Vagina (tissue), 2 donors: Measurements from ENCODE around the gene CR1L. TPM values are rescaled to one million over a fixed set of nuclear protein-coding genes. Genes with fewer than 3 reads are reported as not detected.

Source experiments
- DNase-seq, 2 donors: peaks; one replicate each; pipeline ENCODE4 v3.0.0-alpha.2; 2017; ENCODE audit errors: extremely low spot score in 2 of 2
- H3K27ac ChIP-seq: fragments of 200-600 bp; sonication (generic); one replicate; pipeline ENCODE4 v1.5.1; 2019
- H3K27me3 ChIP-seq: fragments of 200-600 bp; sonication (generic); one replicate; pipeline ENCODE4 v1.5.1; 2019
- H3K36me3 ChIP-seq, 2 donors: fragments of 200-600 bp; sonication (generic); one replicate each; pipeline ENCODE4 v1.5.1; 2017 to 2019
- H3K4me1 ChIP-seq: fragments of 200-600 bp; sonication (generic); one replicate; pipeline ENCODE4 v1.5.1; 2019
- H3K4me3 ChIP-seq, 2 donors: fragments of 200-600 bp; sonication (generic); 1 replicate in 1 of 2; 2 replicates in 1 of 2; pipeline ENCODE4 v1.5.1; 2016 to 2019
- H3K9me3 ChIP-seq: fragments of 200-600 bp; sonication (generic); one replicate; pipeline ENCODE4 v1.5.1; 2019
- POLR2A ChIP-seq, 2 donors: fragments of 450-650 bp; IDR thresholded peaks; one replicate each; pipeline ENCODE4 v1.6.1; 2017; ENCODE audit warnings: antibody characterized with exemption in 2 of 2, mild to moderate bottlenecking in 2 of 2, moderate library complexity in 2 of 2
- POLR2AphosphoS5 ChIP-seq, 2 donors: sonication (generic); formaldehyde crosslinking; IDR thresholded peaks; one replicate each; pipeline ENCODE4 v1.9.0; 2017; ENCODE audit warnings: antibody characterized with exemption in 2 of 2, mild to moderate bottlenecking in 2 of 2, low read depth in 1 of 2; ENCODE audit not compliant: insufficient read depth in 1 of 2
- intact Hi-C: fragments of 100-400 bp; cut with DNase I; formaldehyde crosslinking; loops from one replicate; pipeline ENCODE4 v1.15.1; 2023
- total RNA-seq: library from RNA; depleted of rRNA; stranded (reverse); fragments of >200 nt; gene quantifications from one replicate; pipeline ENCODE4 v1.2.3, GENCODE V29; 2016
- TF ChIP-seq, protein P1 (sequence below), 3 experiments: fragments of 450-650 bp in 2 of 3; fragments of 200-600 bp in 1 of 3; sonication (generic) in 1 of 3; IDR thresholded peaks; one replicate each; pipeline ENCODE4 v1.5.1; 2017 to 2019; ENCODE audit warnings: antibody characterized with exemption in 3 of 3, mild to moderate bottlenecking in 2 of 3, moderate library complexity in 2 of 3

CR1L gene
- total RNA-seq, 1 donor from 2014 or later = not detected

DNA sequence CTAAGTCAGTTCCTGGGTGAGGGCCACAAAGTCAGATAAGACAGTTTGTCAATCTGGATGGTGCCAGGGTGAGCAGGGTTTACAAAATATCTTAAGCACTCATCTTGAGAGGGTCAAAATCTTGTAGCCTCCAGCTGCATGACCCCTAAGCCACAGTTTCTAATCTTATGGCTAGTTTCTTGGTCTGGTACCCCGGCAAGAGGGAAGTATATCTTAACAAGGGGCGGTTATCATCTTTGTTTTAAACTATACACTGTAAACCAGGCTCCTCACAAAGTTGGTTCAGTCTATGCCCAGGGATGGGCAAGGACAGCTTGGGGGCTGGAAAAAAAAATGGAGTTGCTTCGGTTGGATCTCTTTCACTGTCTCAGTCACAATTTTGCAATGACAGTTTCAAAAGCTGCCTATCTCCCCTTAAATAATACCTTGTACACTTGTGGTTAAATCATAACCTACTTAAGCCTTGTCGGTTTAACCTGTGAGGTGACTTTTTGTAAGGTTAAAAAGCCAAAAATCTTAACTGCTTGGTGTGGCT is 99.1 kb downstream of the CR1L start:
- Histone ChIP-seq H3K27ac (no peak overlapping the region), H3K4me3 (no peak overlapping the region), H3K27me3 (no peaks in the 10 kb centered on the region), H3K36me3 (no peaks in the 10 kb centered on the region), H3K4me1 (no peaks in the 10 kb centered on the region), H3K9me3 (no peaks in the 10 kb centered on the region)
- TF ChIP-seq, protein P1, sequence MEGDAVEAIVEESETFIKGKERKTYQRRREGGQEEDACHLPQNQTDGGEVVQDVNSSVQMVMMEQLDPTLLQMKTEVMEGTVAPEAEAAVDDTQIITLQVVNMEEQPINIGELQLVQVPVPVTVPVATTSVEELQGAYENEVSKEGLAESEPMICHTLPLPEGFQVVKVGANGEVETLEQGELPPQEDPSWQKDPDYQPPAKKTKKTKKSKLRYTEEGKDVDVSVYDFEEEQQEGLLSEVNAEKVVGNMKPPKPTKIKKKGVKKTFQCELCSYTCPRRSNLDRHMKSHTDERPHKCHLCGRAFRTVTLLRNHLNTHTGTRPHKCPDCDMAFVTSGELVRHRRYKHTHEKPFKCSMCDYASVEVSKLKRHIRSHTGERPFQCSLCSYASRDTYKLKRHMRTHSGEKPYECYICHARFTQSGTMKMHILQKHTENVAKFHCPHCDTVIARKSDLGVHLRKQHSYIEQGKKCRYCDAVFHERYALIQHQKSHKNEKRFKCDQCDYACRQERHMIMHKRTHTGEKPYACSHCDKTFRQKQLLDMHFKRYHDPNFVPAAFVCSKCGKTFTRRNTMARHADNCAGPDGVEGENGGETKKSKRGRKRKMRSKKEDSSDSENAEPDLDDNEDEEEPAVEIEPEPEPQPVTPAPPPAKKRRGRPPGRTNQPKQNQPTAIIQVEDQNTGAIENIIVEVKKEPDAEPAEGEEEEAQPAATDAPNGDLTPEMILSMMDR (IDR thresholded peaks at IDR 0.05) = no peak
- TF ChIP-seq POLR2A (IDR thresholded peaks at IDR 0.05) = no peak
- no peak for TF ChIP-seq POLR2AphosphoS5 (IDR thresholded peaks at IDR 0.05; ENCODE audit: insufficient read depth in 1 of 2, low read depth in 1 of 2)
- no peak for DNase-seq
- intact Hi-C loops = no loop called here

DNA sequence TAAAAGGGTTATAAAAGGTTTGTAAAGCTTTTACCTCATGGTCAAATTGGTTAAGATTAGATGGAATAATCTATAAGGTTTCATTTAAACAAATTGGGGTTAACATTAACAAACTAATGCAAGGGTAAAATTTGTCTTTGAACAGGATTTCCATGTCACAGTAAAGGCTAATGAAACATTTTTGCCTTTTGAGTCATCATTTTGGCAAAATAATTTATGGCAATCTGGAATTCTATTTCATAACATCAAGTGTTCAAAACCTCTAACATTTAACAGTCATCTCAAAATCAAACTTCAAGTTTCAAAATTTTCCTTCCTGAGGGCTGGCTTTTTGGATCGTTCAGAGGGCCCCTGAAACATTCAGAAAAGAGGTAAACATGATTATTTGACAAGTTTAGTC is 100.4 kb downstream of the CR1L start:
- intact Hi-C loops = no loop called here
- TF ChIP-seq POLR2A (IDR thresholded peaks at IDR 0.05) (no peak), POLR2AphosphoS5 (IDR thresholded peaks at IDR 0.05; ENCODE audit: insufficient read depth in 1 of 2, low read depth in 1 of 2) (no peak)
- TF ChIP-seq, protein P1 (IDR thresholded peaks at IDR 0.05) = no peak
- DNase-seq = no peak
- H3K4me1 ChIP-seq = no peaks in the 10 kb centered on the region
- no peaks in the 10 kb centered on the region for H3K36me3 ChIP-seq
- H3K9me3 ChIP-seq = no peaks in the 10 kb centered on the region
- no peaks in the 10 kb centered on the region for H3K27me3 ChIP-seq
- H3K27ac ChIP-seq = no peak overlapping the region
- no peak overlapping the region for H3K4me3 ChIP-seq

DNA sequence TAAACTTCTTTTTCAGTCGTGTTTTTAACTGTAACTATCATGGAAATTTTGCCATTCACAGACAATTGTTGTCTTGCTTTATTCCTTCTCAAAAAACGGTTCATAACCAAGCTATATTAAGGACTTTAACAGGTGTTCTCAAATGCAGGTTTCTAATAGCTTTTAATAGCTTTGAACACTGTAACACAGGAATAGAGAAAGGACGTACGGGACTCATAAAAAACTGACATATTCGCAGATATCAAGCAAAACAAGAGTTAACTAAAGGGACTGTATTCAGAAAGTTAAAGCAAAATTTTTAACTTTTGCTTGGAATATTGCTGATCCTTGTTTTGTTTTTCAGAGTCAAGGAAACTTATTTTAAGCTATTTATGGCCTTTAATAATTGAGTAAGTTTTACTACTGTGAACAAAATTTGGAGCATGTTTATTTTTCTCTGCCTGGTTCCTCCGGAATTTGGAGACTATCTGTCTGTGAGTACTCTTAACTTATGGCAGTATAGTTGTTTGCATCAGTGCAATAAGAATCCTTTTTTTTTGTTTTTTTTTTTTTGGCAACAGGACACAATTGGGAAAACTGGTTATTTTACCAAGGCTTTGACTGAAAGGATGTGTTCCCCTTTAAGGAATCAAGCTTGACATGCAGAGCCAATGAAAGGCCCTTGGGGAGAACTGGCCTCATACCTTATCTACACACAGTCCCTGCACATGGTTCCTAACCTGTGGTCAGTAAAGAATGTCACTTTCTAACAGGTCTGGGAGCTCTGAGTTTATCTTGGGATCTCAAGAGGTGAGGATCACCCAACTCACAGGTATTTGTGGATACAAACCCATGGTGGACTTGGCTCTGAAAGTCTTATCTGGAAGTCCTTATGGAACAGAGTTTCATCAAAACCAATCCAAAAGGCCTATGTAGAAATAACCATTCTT is 101.2 kb downstream of the CR1L start:
- Histone ChIP-seq H3K36me3 (no peaks in the 10 kb centered on the region), H3K9me3 (no peaks in the 10 kb centered on the region), H3K4me1 (peaks cover 3% of the 10 kb centered on the region), H3K27me3 (no peaks in the 10 kb centered on the region), H3K27ac (no peak overlapping the region), H3K4me3 (no peak overlapping the region)
- intact Hi-C loops = no loop called here
- DNase-seq = no peak
- TF ChIP-seq POLR2AphosphoS5 (IDR thresholded peaks at IDR 0.05; ENCODE audit: insufficient read depth in 1 of 2, low read depth in 1 of 2) (no peak), POLR2A (IDR thresholded peaks at IDR 0.05) (no peak)
- TF ChIP-seq, protein P1 (IDR thresholded peaks at IDR 0.05) = no peak

DNA sequence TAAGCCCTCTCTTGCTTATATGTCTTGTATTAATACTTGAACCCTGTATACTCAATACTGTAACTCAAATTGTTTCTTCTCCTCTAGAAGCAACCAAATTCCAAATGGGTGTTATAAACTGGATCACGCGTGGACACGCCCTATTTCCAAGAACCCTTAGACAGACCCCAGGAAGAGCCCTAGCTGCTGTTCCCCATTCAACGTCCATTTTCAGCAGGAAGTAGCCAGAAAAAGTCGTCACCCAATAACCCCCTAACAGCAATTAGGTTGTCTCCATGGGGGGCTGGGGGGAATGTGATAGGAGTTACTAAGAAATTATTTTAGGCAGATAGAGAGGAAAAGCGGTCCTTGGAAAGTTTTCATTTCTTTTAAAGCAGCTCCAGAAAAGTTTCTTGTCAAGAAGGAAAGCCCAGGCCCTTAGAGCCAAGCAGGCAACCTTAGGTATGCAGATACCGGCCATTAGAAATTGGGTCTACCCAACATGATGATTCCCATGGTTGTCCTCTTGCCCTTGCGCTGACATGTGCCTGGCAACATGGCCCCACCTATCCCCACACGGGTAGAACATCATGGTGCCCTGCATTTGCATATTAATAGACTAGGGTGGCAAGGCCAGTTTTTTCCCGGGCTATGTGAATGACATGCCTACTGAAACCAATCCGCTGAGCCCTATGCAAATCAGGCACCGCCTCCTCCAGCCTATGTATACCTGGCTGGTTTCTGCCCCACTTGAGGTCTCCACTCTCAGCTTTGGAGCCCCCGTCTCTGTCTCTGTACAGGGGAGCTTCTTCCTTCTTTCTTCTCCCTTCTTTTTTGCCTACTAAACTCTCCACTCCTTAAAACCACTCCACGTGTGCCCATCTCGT is 102.9 kb downstream of the CR1L start:
- Histone ChIP-seq H3K4me1 (peaks cover 9% of the 10 kb centered on the region), H3K4me3 (no peak overlapping the region), H3K27ac (no peak overlapping the region), H3K36me3 (no peaks in the 10 kb centered on the region), H3K27me3 (no peaks in the 10 kb centered on the region), H3K9me3 (no peaks in the 10 kb centered on the region)
- no peak for TF ChIP-seq POLR2A (IDR thresholded peaks at IDR 0.05)
- TF ChIP-seq, protein P1 (IDR thresholded peaks at IDR 0.05) = no peak
- no peak for TF ChIP-seq POLR2AphosphoS5 (IDR thresholded peaks at IDR 0.05; ENCODE audit: insufficient read depth in 1 of 2, low read depth in 1 of 2)
- DNase-seq = no peak
- intact Hi-C loops = no loop called here
